Peyer's patch (tissue), 4 donors: ENCODE data around the gene ACER3. TPM values are rescaled to one million over a fixed set of nuclear protein-coding genes. Genes with fewer than 3 reads are reported as not detected.

ENCODE experiments used
- DNase-seq, 3 donors: peaks; one replicate each; pipeline ENCODE4 v3.0.0-alpha.2; 2017 to 2019
- H3K27ac ChIP-seq, 4 donors: fragments of 200-600 bp; sonication (generic); one replicate each; pipeline ENCODE4 v1.5.1; 2016 to 2019
- H3K27me3 ChIP-seq, 2 donors: fragments of 200-600 bp; sonication (generic); one replicate each; pipeline ENCODE4 v1.5.1; 2019
- H3K36me3 ChIP-seq, 3 donors: fragments of 200-600 bp; sonication (generic); one replicate each; pipeline ENCODE4 v1.5.1; 2016 to 2019
- H3K4me1 ChIP-seq, 4 donors: fragments of 200-600 bp; sonication (generic); one replicate each; pipeline ENCODE4 v1.5.1; 2016 to 2019
- H3K4me3 ChIP-seq, 4 donors: fragments of 200-600 bp; sonication (generic); 1 replicate in 3 of 4; 2 replicates in 1 of 4; pipeline ENCODE4 v1.5.1; 2016 to 2019; ENCODE audit warnings: mild to moderate bottlenecking in 1 of 4
- H3K9me3 ChIP-seq, 4 donors: fragments of 200-600 bp; sonication (generic); one replicate each; pipeline ENCODE4 v1.5.1; 2016 to 2019; ENCODE audit warnings: mild to moderate bottlenecking in 1 of 4
- POLR2A ChIP-seq, 2 donors: fragments of 450-650 bp; IDR thresholded peaks; one replicate each; pipeline ENCODE4 v1.5.1; 2017; ENCODE audit warnings: antibody characterized with exemption in 2 of 2, mild to moderate bottlenecking in 2 of 2, moderate library complexity in 2 of 2
- total RNA-seq, 4 donors: library from RNA; depleted of rRNA; stranded (reverse); fragments of >200 nt; gene quantifications; one replicate each; pipeline ENCODE4 v1.1.0, GENCODE V29; 2016
- TF ChIP-seq, protein P1 (sequence below), 6 experiments: fragments of 450-650 bp in 4 of 6; fragments of 200-600 bp in 2 of 6; sonication (generic) in 1 of 6; IDR thresholded peaks; one replicate each; pipeline ENCODE4 v1.5.1; 2017 to 2019; ENCODE audit warnings: antibody characterized with exemption in 6 of 6, mild to moderate bottlenecking in 3 of 6, moderate library complexity in 1 of 6

The ACER3 gene
- total RNA-seq, 4 donors from 2014 or later, result 13.2 to 25.5 (median 19.8) TPM

GRCh38 chr11:77026743-77027142 is 166.0 kb downstream of the ACER3 start:
- H3K4me3 ChIP-seq, result no peak overlapping the region
- H3K36me3 ChIP-seq, result no peaks in the 10 kb centered on the region
- H3K27ac ChIP-seq, result no peak overlapping the region
- H3K4me1 ChIP-seq, result no peaks in the 10 kb centered on the region
- no peaks in the 10 kb centered on the region for H3K9me3 ChIP-seq
- no peak for TF ChIP-seq POLR2A (IDR thresholded peaks at IDR 0.05)
- TF ChIP-seq, protein P1, sequence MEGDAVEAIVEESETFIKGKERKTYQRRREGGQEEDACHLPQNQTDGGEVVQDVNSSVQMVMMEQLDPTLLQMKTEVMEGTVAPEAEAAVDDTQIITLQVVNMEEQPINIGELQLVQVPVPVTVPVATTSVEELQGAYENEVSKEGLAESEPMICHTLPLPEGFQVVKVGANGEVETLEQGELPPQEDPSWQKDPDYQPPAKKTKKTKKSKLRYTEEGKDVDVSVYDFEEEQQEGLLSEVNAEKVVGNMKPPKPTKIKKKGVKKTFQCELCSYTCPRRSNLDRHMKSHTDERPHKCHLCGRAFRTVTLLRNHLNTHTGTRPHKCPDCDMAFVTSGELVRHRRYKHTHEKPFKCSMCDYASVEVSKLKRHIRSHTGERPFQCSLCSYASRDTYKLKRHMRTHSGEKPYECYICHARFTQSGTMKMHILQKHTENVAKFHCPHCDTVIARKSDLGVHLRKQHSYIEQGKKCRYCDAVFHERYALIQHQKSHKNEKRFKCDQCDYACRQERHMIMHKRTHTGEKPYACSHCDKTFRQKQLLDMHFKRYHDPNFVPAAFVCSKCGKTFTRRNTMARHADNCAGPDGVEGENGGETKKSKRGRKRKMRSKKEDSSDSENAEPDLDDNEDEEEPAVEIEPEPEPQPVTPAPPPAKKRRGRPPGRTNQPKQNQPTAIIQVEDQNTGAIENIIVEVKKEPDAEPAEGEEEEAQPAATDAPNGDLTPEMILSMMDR (IDR thresholded peaks at IDR 0.05), result no peak
- no peak for DNase-seq
- no peaks in the 10 kb centered on the region for H3K27me3 ChIP-seq

DNA sequence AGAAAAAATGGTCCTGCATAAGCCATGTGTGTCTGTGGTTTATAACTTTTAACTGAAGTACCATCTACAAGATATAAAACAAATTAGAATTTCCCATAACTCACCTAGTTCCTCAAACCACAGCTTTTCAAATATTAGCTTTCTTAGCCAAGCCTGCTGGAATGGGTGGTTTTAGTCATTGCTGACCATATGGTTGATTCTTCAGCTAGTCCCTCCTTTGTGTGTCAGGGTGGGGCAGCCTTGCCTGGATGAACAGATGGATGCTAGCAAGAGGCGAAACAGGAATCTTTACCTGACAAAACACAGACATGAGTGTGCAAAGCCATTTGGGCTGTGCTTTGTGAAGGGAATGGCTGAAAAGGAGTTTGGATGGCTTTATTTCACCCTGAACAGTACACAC is 166.6 kb downstream of the ACER3 start:
- Histone ChIP-seq H3K36me3 (no peaks in the 10 kb centered on the region), H3K27ac (no peak overlapping the region), H3K4me1 (no peaks in the 10 kb centered on the region), H3K9me3 (no peaks in the 10 kb centered on the region), H3K27me3 (no peaks in the 10 kb centered on the region), H3K4me3 (no peak overlapping the region)
- DNase-seq, result no peak
- TF ChIP-seq POLR2A (IDR thresholded peaks at IDR 0.05), result no peak
- TF ChIP-seq, protein P1 (IDR thresholded peaks at IDR 0.05), result no peak

GRCh38 chr11:77029829-77030228 is 169.1 kb downstream of the ACER3 start:
- H3K4me3 ChIP-seq, result no peak overlapping the region
- H3K9me3 ChIP-seq, result no peaks in the 10 kb centered on the region
- H3K27me3 ChIP-seq, result no peaks in the 10 kb centered on the region
- H3K27ac ChIP-seq, result peak overlapping the region in 1 of 4 donors; percentile 57
- TF ChIP-seq, protein P1 (IDR thresholded peaks at IDR 0.05), result peak in 2 of 6 experiments; percentile 12 to 20
- TF ChIP-seq POLR2A (IDR thresholded peaks at IDR 0.05), result no peak
- H3K4me1 ChIP-seq, result no peaks in the 10 kb centered on the region
- DNase-seq, result peak in 1 of 3 donors; percentile 51
- H3K36me3 ChIP-seq, result no peaks in the 10 kb centered on the region

GRCh38 chr11:77030834-77031414 is 170.2 kb downstream of the ACER3 start:
- Histone ChIP-seq H3K4me1 (peaks cover 0 to 9% (median 0%) of the 10 kb centered on the region in 4 donors), H3K27ac (peak overlapping the region in 2 of 4 donors; percentile 1 to 29), H3K4me3 (no peak overlapping the region), H3K27me3 (no peaks in the 10 kb centered on the region), H3K9me3 (no peaks in the 10 kb centered on the region), H3K36me3 (no peaks in the 10 kb centered on the region)
- DNase-seq, result no peak
- no peak for TF ChIP-seq POLR2A (IDR thresholded peaks at IDR 0.05)
- TF ChIP-seq, protein P1 (IDR thresholded peaks at IDR 0.05), result no peak

DNA sequence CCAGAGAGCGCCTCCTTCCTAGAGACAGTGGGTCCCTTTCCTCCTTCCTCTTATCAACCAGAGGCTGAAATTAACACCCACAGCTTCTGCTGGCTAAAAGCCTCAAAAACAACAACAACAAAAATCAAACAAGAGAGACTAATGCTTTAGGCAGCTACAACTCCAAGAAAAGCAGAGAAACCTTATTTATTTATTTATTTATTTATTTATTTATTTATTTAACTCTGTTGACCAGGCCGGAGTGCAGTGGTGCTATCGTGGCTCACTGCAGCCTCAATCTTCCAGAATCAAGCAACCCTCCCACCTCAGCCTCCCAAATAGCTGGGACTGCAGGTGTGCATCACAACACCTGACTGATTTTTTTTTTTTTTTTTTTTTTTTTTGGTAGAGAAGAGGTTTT is 170.9 kb downstream of the ACER3 start:
- H3K4me3 ChIP-seq, result no peak overlapping the region
- no peak for DNase-seq
- TF ChIP-seq, protein P1 (IDR thresholded peaks at IDR 0.05), result no peak
- no peak for TF ChIP-seq POLR2A (IDR thresholded peaks at IDR 0.05)

More for the DNA sequence above, 170.9 kb downstream of the ACER3 start:
- Histone ChIP-seq H3K4me1 (peaks cover 0 to 15% (median 0%) of the 10 kb centered on the region in 4 donors), H3K9me3 (no peaks in the 10 kb centered on the region), H3K27ac (peak overlapping the region in 1 of 4 donors; percentile 1), H3K27me3 (no peaks in the 10 kb centered on the region), H3K36me3 (no peaks in the 10 kb centered on the region)
